HEK293T (cell line): Measurements from ENCODE around the gene ZGPAT.

ENCODE experiments used
- ARNT ChIP-seq: fragments of 450-650 bp; IDR thresholded peaks from 2 replicates; pipeline ENCODE4 v1.6.1; 2017; ENCODE audit warnings: mild to moderate bottlenecking
- BHLHE40 ChIP-seq: fragments of 450-650 bp; IDR thresholded peaks from 2 replicates; pipeline ENCODE4 v1.6.1; 2016; ENCODE audit warnings: mild to moderate bottlenecking, moderate library complexity, borderline replicate concordance
- FOXA1 ChIP-seq: fragments of 450-650 bp; IDR thresholded peaks from 2 replicates; pipeline ENCODE4 v1.6.1; 2016; ENCODE audit warnings: mild to moderate bottlenecking
- FOXK2 ChIP-seq: fragments of 450-650 bp; IDR thresholded peaks from 2 replicates; pipeline ENCODE4 v1.6.1; 2016; ENCODE audit warnings: mild to moderate bottlenecking
- FOXM1 ChIP-seq: fragments of 450-650 bp; IDR thresholded peaks from 2 replicates; pipeline ENCODE4 v1.6.1; 2017; ENCODE audit warnings: mild to moderate bottlenecking, borderline replicate concordance
- PKNOX1 ChIP-seq: fragments of 450-650 bp; IDR thresholded peaks from 2 replicates; pipeline ENCODE4 v1.6.1; 2016
- SP1 ChIP-seq: fragments of 450-650 bp; IDR thresholded peaks from 2 replicates; pipeline ENCODE4 v1.6.1; 2017
- SUZ12 ChIP-seq: fragments of 450-650 bp; IDR thresholded peaks from 2 replicates; pipeline ENCODE4 v1.6.1; 2016; ENCODE audit warnings: mild to moderate bottlenecking
- TARDBP ChIP-seq: fragments of 450-650 bp; IDR thresholded peaks from 2 replicates; pipeline ENCODE4 v1.6.1; 2016
- ZNF384 ChIP-seq: fragments of 450-650 bp; IDR thresholded peaks from 2 replicates; pipeline ENCODE4 v1.6.1; 2016

DNA sequence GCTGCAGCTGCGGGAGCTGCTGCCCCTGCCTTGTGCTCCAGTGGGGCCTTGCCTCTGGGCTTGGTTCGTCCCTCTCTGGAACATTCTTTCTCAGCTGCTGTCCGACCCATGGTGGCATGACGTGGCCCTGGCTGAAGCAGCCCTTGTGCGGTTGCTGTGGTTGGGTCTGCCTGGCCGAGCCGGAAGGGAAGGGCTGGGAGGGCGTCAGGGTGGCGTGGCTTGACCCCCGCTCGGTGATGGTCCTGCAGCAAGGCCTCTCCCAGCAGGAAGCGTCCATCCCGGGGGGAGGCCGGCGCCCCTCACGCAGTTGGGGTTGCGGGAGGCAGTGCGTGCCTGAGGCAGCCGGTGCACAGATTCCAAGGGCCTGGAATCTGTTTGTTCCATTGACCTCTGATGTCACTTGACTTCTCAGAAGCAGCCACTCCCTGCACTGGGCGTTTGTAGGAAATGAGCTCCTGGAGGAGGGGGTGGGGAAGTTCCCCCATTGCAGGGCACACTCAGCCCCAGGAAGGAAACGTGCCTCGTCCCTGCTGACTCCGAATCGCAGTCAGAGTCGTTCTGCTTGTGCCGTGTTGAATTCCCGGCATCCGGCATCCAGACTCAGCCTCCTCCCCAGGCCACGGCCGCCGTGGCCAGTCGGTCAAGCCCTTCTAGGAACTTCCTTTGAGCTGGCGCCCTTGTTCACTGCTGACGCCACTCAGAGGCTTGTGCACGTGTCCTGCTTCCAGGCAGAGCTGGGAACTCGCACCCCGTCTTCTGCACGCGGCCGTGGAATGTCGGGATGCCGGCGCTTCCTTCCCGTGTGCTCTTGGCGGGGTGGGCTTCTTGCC, 21.1 kb upstream of the ZGPAT start:
- TF ChIP-seq BHLHE40 (no peak), PKNOX1 (no peak), FOXA1 (no peak), FOXM1 (no peak), ZNF384 (no peak), SP1 (no peak), TARDBP (no peak), FOXK2 (no peak), ARNT (no peak), SUZ12 (no peak)
